DND-41 (cell line): ENCODE measurements around the gene DPEP1.

Experiments
- ATAC-seq: fragments of 200-7000 bp; cut with Tn5 transposase; 3 replicates; pipeline ENCODE4 v1.9.1; 2021; ENCODE audit warnings: low read depth; ENCODE audit not compliant: insufficient read depth
- DNase-seq: peaks from one replicate; pipeline ENCODE4 v3.0.0-alpha.2; 2020
- H2AFZ ChIP-seq: 2 replicates; pipeline ENCODE4 v1.6.0; 2012; ENCODE audit warnings: low read depth, low read length
- H3K27ac ChIP-seq: 2 replicates; pipeline ENCODE4 v1.5.1; 2012; ENCODE audit warnings: low read length, inconsistent platforms
- H3K27me3 ChIP-seq: fragments of 200-600 bp; sonication (generic); 2 replicates; pipeline ENCODE4 v1.6.0; 2012; ENCODE audit warnings: low read length, mild to moderate bottlenecking, inconsistent platforms; ENCODE audit not compliant: insufficient read depth, poor library complexity
- H3K36me3 ChIP-seq: 2 replicates; pipeline ENCODE4 v1.5.1; 2012; ENCODE audit warnings: low read length, inconsistent platforms; ENCODE audit not compliant: insufficient read depth
- H3K4me1 ChIP-seq: 2 replicates; pipeline ENCODE4 v1.5.1; 2012; ENCODE audit warnings: mild to moderate bottlenecking, low read length; ENCODE audit not compliant: insufficient read depth
- H3K4me2 ChIP-seq: 2 replicates; pipeline ENCODE4 v1.6.0; 2012; ENCODE audit warnings: mild to moderate bottlenecking, moderate library complexity, low read length, inconsistent platforms; ENCODE audit not compliant: insufficient read depth
- H3K4me3 ChIP-seq, 2 experiments: fragments of 200-600 bp in 1 of 2; shearing (Covaris generic) in 1 of 2; 2 replicates each; pipeline ENCODE4 v1.5.1; 2012 to 2016; ENCODE audit warnings: inconsistent platforms in 2 of 2, low read length in 2 of 2, mild to moderate bottlenecking in 2 of 2, low read depth in 1 of 2, moderate library complexity in 1 of 2
- H3K79me2 ChIP-seq: 2 replicates; pipeline ENCODE4 v1.6.0; 2012; ENCODE audit warnings: low read length, inconsistent platforms; ENCODE audit not compliant: insufficient read depth
- H3K9ac ChIP-seq: 2 replicates; pipeline ENCODE4 v1.6.0; 2012; ENCODE audit warnings: low read depth, mild to moderate bottlenecking, inconsistent platforms, low read length, moderate library complexity
- H3K9me3 ChIP-seq: 2 replicates; pipeline ENCODE4 v1.5.1; 2012; ENCODE audit warnings: low read length, moderate library complexity, mild to moderate bottlenecking, inconsistent platforms; ENCODE audit not compliant: insufficient read depth, severe bottlenecking
- H4K20me1 ChIP-seq: 2 replicates; pipeline ENCODE4 v1.6.0; 2012; ENCODE audit warnings: low read length; ENCODE audit not compliant: insufficient read depth
- EZH2 ChIP-seq: IDR thresholded peaks from 3 replicates; pipeline ENCODE4 v1.6.1; 2012; ENCODE audit warnings: borderline replicate concordance, low read depth, mild to moderate bottlenecking, moderate library complexity, low read length, inconsistent platforms; ENCODE audit not compliant: severe bottlenecking
- TF ChIP-seq, protein P1 (sequence below): IDR thresholded peaks from 2 replicates; pipeline ENCODE4 v1.5.1; 2012; ENCODE audit warnings: borderline replicate concordance, low read length, moderate library complexity, mild to moderate bottlenecking; ENCODE audit not compliant: poor library complexity, severe bottlenecking; ENCODE audit errors: extremely low read depth

The DPEP1 gene

DNA sequence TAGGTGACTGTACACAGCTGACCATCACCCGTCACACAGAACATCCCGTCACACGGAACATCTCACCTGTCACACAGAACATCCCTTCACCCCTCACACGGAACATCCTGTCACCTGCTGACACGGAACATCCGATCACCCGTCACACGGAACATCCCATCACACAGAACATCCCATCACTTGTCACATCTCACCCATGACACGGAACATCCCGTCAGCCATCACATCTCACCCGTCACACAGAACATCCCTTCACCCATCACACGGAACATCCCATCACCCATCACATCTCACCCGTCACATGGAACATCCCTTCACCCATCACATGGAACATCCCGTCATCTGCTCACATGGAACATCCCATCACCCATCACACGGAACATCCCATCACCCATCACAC lies 34.1 kb upstream of the DPEP1 start:
- Histone ChIP-seq H3K4me1 (peaks cover 15% of the 10 kb centered on the region), H4K20me1 (0 out of 2 replicates have a peak, but pooled peaks cover 5% of the 10 kb centered on the region), H3K9me3 (peaks cover 11% of the 10 kb centered on the region), H3K4me2 (no peak overlapping the region), H3K79me2 (peaks cover 12% of the 10 kb centered on the region), H3K4me3 (no peak overlapping the region), H3K36me3 (peaks cover 22% of the 10 kb centered on the region), H3K9ac (no peak overlapping the region), H3K27ac (no peak overlapping the region), H3K27me3 (no peaks in the 10 kb centered on the region), H2AFZ (no peak overlapping the region)
- ATAC-seq (no peak), DNase-seq (no peak)
- TF ChIP-seq EZH2: no peak
- TF ChIP-seq, protein P1, sequence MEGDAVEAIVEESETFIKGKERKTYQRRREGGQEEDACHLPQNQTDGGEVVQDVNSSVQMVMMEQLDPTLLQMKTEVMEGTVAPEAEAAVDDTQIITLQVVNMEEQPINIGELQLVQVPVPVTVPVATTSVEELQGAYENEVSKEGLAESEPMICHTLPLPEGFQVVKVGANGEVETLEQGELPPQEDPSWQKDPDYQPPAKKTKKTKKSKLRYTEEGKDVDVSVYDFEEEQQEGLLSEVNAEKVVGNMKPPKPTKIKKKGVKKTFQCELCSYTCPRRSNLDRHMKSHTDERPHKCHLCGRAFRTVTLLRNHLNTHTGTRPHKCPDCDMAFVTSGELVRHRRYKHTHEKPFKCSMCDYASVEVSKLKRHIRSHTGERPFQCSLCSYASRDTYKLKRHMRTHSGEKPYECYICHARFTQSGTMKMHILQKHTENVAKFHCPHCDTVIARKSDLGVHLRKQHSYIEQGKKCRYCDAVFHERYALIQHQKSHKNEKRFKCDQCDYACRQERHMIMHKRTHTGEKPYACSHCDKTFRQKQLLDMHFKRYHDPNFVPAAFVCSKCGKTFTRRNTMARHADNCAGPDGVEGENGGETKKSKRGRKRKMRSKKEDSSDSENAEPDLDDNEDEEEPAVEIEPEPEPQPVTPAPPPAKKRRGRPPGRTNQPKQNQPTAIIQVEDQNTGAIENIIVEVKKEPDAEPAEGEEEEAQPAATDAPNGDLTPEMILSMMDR: no peak

DNA sequence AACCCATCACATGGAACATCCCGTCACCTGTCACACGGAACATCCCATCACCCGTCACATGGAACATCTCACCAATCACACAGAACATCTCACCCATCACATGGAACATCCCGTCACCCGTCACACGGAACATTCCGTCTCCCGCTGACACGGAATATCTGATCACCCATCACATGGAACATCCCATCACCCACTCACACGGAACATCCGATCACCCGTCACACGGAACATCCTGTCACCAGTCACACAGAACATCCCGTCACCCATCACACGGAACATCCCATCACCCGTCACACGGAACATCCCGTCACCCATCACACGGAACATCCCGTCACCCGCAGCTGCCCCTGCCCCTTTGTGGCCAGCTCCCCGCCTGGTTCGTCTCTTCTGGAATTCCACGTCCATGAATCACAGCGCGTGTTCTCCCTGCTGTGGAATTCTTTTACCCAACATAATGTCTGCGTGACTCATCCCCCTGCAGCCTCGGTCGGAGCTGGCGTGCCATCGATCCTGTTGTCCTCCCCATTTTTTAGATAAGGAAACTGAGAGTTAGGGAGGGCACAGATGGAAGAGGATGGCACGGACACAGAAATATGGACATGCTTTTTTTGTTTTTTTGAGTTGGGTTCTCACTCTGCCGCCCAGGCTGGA lies 32.3 kb upstream of the DPEP1 start:
- Histone ChIP-seq H2AFZ (no peak overlapping the region), H3K4me1 (peaks cover 4% of the 10 kb centered on the region; the same call in 1 of the 2 replicates), H3K36me3 (peaks cover 22% of the 10 kb centered on the region), H3K27ac (no peak overlapping the region), H3K9me3 (peaks cover 11% of the 10 kb centered on the region), H3K4me3 (no peak overlapping the region), H3K79me2 (peaks cover 3% of the 10 kb centered on the region; the same call in 1 of the 2 replicates), H3K27me3 (no peaks in the 10 kb centered on the region), H4K20me1 (0 out of 2 replicates have a peak, but pooled peaks cover 5% of the 10 kb centered on the region), H3K9ac (no peak overlapping the region), H3K4me2 (no peak overlapping the region)
- DNase-seq: no peak
- no peak for ATAC-seq
- TF ChIP-seq, protein P1: no peak
- no peak for TF ChIP-seq EZH2

DNA sequence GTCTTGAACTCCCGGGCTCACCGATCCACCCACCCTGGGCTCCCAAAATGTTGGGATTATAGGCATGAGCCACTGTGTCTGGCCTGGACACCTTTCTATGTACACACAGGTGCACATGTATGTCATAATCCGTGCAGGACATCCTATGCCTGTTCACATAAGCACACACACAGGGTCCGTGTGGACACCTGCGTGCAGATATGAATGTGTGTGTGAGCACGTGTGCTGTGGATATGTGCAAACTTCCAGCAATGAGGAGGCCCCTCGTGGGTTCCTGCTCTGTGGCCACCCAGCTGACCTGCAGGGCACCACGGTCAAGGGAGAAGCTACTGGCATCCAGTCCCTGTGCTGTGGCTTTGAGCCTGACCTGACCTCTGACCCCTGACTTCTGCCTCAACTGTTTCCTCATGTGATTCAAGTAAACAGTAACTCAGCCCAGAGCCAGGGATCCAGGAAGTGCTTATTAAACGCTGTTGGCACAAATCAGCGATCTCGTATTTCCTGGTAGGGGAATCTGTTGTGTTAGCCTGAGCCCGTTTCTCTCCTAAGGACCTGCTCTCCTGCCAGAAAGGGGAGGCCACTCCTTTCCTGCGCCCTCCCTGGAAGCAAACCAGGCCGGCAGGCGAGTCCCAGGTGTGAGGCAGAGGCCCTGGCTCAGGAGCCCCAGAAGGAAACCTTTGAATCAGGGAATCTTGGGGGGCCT lies 31.4 kb upstream of the DPEP1 start:
- peak overlapping the region; percentile 9; the same call in 1 of the 2 replicates for H3K27ac ChIP-seq

More for the DNA sequence above, 31.4 kb upstream of the DPEP1 start:
- Histone ChIP-seq H3K4me3 (no peak overlapping the region), H3K9ac (no peak overlapping the region), H3K4me1 (no peaks in the 10 kb centered on the region), H3K4me2 (no peak overlapping the region), H3K27me3 (no peaks in the 10 kb centered on the region), H3K36me3 (peaks cover 27% of the 10 kb centered on the region), H3K9me3 (peaks cover 15% of the 10 kb centered on the region), H2AFZ (no peak overlapping the region), H4K20me1 (0 out of 2 replicates have a peak, but pooled peaks cover 5% of the 10 kb centered on the region), H3K79me2 (no peaks in the 10 kb centered on the region; the same call in 1 of the 2 replicates)
- no peak for TF ChIP-seq EZH2
- TF ChIP-seq, protein P1: no peak
- no peak for ATAC-seq
- no peak for DNase-seq
